Activated naive CD4-positive, alpha-beta T cell treated with anti-CD3 and anti-CD28 coated beads, Interleukin-2, amount 10 ng/mL, durations not matched to agents 7 days and 5 days (primary cell): ENCODE data around the gene CLEC4M.
"Not testable (repeated sequence)": the region's sequence is repeated elsewhere in the genome, so short reads cannot be mapped to it uniquely, and the experiment has no call there.

Experiments
- CTCF ChIA-PET: fragments of 350-600 bp; sonication (Branson Sonifier 250); formaldehyde crosslinking; loops from one replicate; lab custom pipeline; 2021; ENCODE audit warnings: antibody characterized with exemption; lab: Charles Lee
- DNase-seq: peaks from one replicate; pipeline ENCODE4 v3.0.0-alpha.2; 2020
- H3K27ac Mint-ChIP-seq: one replicate; pipeline ENCODE4 v1.8.0; 2021; ENCODE audit warnings: mild to moderate bottlenecking, moderate library complexity, mixed read lengths
- H3K27me3 Mint-ChIP-seq: one replicate; pipeline ENCODE4 v1.8.0; 2021; ENCODE audit warnings: mild to moderate bottlenecking, mixed read lengths
- H3K36me3 Mint-ChIP-seq: one replicate; pipeline ENCODE4 v1.8.0; 2021; ENCODE audit warnings: mixed read lengths
- H3K4me1 Mint-ChIP-seq: one replicate; pipeline ENCODE4 v1.8.0; 2021; ENCODE audit warnings: mixed read lengths
- H3K4me3 Mint-ChIP-seq: one replicate; pipeline ENCODE4 v1.8.0; 2021; ENCODE audit warnings: mild to moderate bottlenecking, moderate library complexity, mixed read lengths
- H3K9me3 Mint-ChIP-seq: one replicate; pipeline ENCODE4 v1.8.0; 2021; ENCODE audit warnings: mixed read lengths

The CLEC4M gene

GRCh38 chr19:7746903-7747884 lies 15.8 kb upstream of the CLEC4M start, which contains the start of gene CD209:
TSS of gene CD209 (minus strand) at chr19:7747534. CDS start at chr19:7747511, 23 bp downstream.
- H3K4me1 Mint-ChIP-seq, result no peaks in the 10 kb centered on the region

GRCh38 chr19:7748171-7748570 lies 14.9 kb upstream of the CLEC4M start:
- no peaks in the 10 kb centered on the region for H3K36me3 Mint-ChIP-seq
- H3K9me3 Mint-ChIP-seq, result peaks cover 8% of the 10 kb centered on the region
- CTCF ChIA-PET, result no interaction called here
- no peak overlapping the region for H3K4me3 Mint-ChIP-seq
- H3K27me3 Mint-ChIP-seq, result peaks cover 28% of the 10 kb centered on the region
- no peaks in the 10 kb centered on the region for H3K4me1 Mint-ChIP-seq
- no peak overlapping the region for H3K27ac Mint-ChIP-seq
- no peak for DNase-seq

More at GRCh38 chr19:7746903-7747884, 15.8 kb upstream of the CLEC4M start, which contains the start of gene CD209:
- H3K4me3 Mint-ChIP-seq, result no peak within 1 kb of the TSS
- H3K36me3 Mint-ChIP-seq, result no peaks in the 10 kb centered on the region
- H3K27me3 Mint-ChIP-seq, result peaks cover 28% of the 10 kb centered on the region
- CTCF ChIA-PET, result no interaction called here
- H3K27ac Mint-ChIP-seq, result no peak within 1 kb of the TSS
- DNase-seq, result no peak
- H3K9me3 Mint-ChIP-seq, result peaks cover 7% of the 10 kb centered on the region

GRCh38 chr19:7748756-7749155 lies 14.3 kb upstream of the CLEC4M start:
- Mint-ChIP-seq H3K4me1 (no peaks in the 10 kb centered on the region), H3K4me3 (no peak overlapping the region), H3K9me3 (peaks cover 9% of the 10 kb centered on the region), H3K36me3 (no peaks in the 10 kb centered on the region), H3K27me3 (peaks cover 27% of the 10 kb centered on the region), H3K27ac (no peak overlapping the region)
- no peak for DNase-seq
- CTCF ChIA-PET, result no interaction called here

GRCh38 chr19:7751157-7751783 lies 11.8 kb upstream of the CLEC4M start:
- Mint-ChIP-seq H3K4me1 (no peaks in the 10 kb centered on the region), H3K27me3 (peaks cover 19% of the 10 kb centered on the region), H3K36me3 (no peaks in the 10 kb centered on the region), H3K27ac (no peak overlapping the region), H3K9me3 (peaks cover 21% of the 10 kb centered on the region), H3K4me3 (no peak overlapping the region)
- CTCF ChIA-PET, result no interaction called here
- DNase-seq, result no peak

- DNase-seq, result no peak
- no peak overlapping the region for H3K4me3 Mint-ChIP-seq
- H3K27me3 Mint-ChIP-seq, result peaks cover 12% of the 10 kb centered on the region
- H3K36me3 Mint-ChIP-seq, result peaks cover 9% of the 10 kb centered on the region
- H3K9me3 Mint-ChIP-seq, result peaks cover 51% of the 10 kb centered on the region
- H3K4me1 Mint-ChIP-seq, result no peaks in the 10 kb centered on the region
- CTCF ChIA-PET, result no interaction called here
- no peak overlapping the region for H3K27ac Mint-ChIP-seq
Measured at GRCh38 chr19:7756258-7756657, 6.8 kb upstream of the CLEC4M start.

GRCh38 chr19:7757358-7757757 lies 5.7 kb upstream of the CLEC4M start:
- no peak for DNase-seq
- peaks cover 49% of the 10 kb centered on the region for H3K9me3 Mint-ChIP-seq
- CTCF ChIA-PET, result no interaction called here
- H3K36me3 Mint-ChIP-seq, result peaks cover 9% of the 10 kb centered on the region
- no peak overlapping the region for H3K27ac Mint-ChIP-seq
- no peaks in the 10 kb centered on the region for H3K4me1 Mint-ChIP-seq
- H3K4me3 Mint-ChIP-seq, result no peak overlapping the region
- H3K27me3 Mint-ChIP-seq, result peaks cover 12% of the 10 kb centered on the region

- H3K27me3 Mint-ChIP-seq, result peaks cover 19% of the 10 kb centered on the region
- no peaks in the 10 kb centered on the region for H3K4me1 Mint-ChIP-seq
- no peak overlapping the region for H3K4me3 Mint-ChIP-seq
- H3K9me3 Mint-ChIP-seq, result peaks cover 47% of the 10 kb centered on the region
- H3K36me3 Mint-ChIP-seq, result peaks cover 9% of the 10 kb centered on the region
- no peak overlapping the region for H3K27ac Mint-ChIP-seq
- CTCF ChIA-PET, result no interaction called here
- DNase-seq, result no peak
Measured at GRCh38 chr19:7759156-7759555, 3.9 kb upstream of the CLEC4M start.

GRCh38 chr19:7763696-7764095 lies 653 bp downstream of the CLEC4M start:
- peaks cover 16% of the 10 kb centered on the region for H3K27me3 Mint-ChIP-seq
- peaks cover 15% of the 10 kb centered on the region for H3K9me3 Mint-ChIP-seq
- DNase-seq, result no peak
- CTCF ChIA-PET, result no interaction called here
- H3K27ac Mint-ChIP-seq, result no peak overlapping the region
- H3K36me3 Mint-ChIP-seq, result peaks cover 6% of the 10 kb centered on the region
- no peaks in the 10 kb centered on the region for H3K4me1 Mint-ChIP-seq
- H3K4me3 Mint-ChIP-seq, result no peak overlapping the region

- peaks cover 10% of the 10 kb centered on the region for H3K9me3 Mint-ChIP-seq
- H3K27me3 Mint-ChIP-seq, result peaks cover 16% of the 10 kb centered on the region
- DNase-seq, H3K36me3 Mint-ChIP-seq, H3K4me3 Mint-ChIP-seq, CTCF ChIA-PET, H3K4me1 Mint-ChIP-seq, H3K27ac Mint-ChIP-seq: not testable (repeated sequence)
Measured at GRCh38 chr19:7764157-7764556, 1.1 kb downstream of the CLEC4M start.

GRCh38 chr19:7765043-7765442 lies 2.0 kb downstream of the CLEC4M start:
- H3K9me3 Mint-ChIP-seq, H3K4me3 Mint-ChIP-seq, CTCF ChIA-PET, H3K4me1 Mint-ChIP-seq, H3K27ac Mint-ChIP-seq, H3K36me3 Mint-ChIP-seq, DNase-seq: not testable (repeated sequence)
- H3K27me3 Mint-ChIP-seq, result peaks cover 19% of the 10 kb centered on the region

- Mint-ChIP-seq H3K4me1 (no peaks in the 10 kb centered on the region), H3K9me3 (peaks cover 2% of the 10 kb centered on the region), H3K36me3 (no peaks in the 10 kb centered on the region), H3K27ac (no peak overlapping the region), H3K27me3 (peaks cover 22% of the 10 kb centered on the region), H3K4me3 (no peak overlapping the region)
- CTCF ChIA-PET, result no interaction called here
- DNase-seq, result no peak
Measured at GRCh38 chr19:7766535-7766934, 3.5 kb downstream of the CLEC4M start.

GRCh38 chr19:7767487-7767886 lies 4.4 kb downstream of the CLEC4M start:
- Mint-ChIP-seq H3K4me3 (no peak overlapping the region), H3K27ac (no peak overlapping the region), H3K4me1 (peaks cover 2% of the 10 kb centered on the region), H3K9me3 (no peaks in the 10 kb centered on the region), H3K36me3 (no peaks in the 10 kb centered on the region), H3K27me3 (peaks cover 22% of the 10 kb centered on the region)
- DNase-seq, result no peak
- CTCF ChIA-PET, result no interaction called here

GRCh38 chr19:7769171-7769570 lies 6.1 kb downstream of the CLEC4M start:
- Mint-ChIP-seq H3K4me3 (no peak overlapping the region), H3K4me1 (peaks cover 9% of the 10 kb centered on the region), H3K9me3 (no peaks in the 10 kb centered on the region), H3K36me3 (no peaks in the 10 kb centered on the region), H3K27me3 (peaks cover 15% of the 10 kb centered on the region), H3K27ac (no peak overlapping the region)
- no peak for DNase-seq
- CTCF ChIA-PET, result no interaction called here

GRCh38 chr19:7771072-7771471 lies 8.0 kb downstream of the CLEC4M start:
- Mint-ChIP-seq H3K4me3 (no peak overlapping the region), H3K27me3 (peaks cover 14% of the 10 kb centered on the region), H3K4me1 (peaks cover 9% of the 10 kb centered on the region), H3K36me3 (no peaks in the 10 kb centered on the region), H3K9me3 (no peaks in the 10 kb centered on the region), H3K27ac (no peak overlapping the region)
- CTCF ChIA-PET, result no interaction called here
- no peak for DNase-seq
